ENCODE results near the gene EIF5AL1.
"Not testable (repeated sequence)": the region's sequence is repeated elsewhere in the genome, so short reads cannot be mapped to it uniquely, and the experiment has no call there.

EIF5AL1 gene

GRCh38 chr10:79487296-79488194 lies 24.8 kb upstream of the EIF5AL1 start:
- peak; percentile 73 for DNase-seq (ENCODE audit: low spot score)

GRCh38 chr10:79488336-79488735 lies 24.0 kb upstream of the EIF5AL1 start:
- no peak for DNase-seq (ENCODE audit: low spot score)

GRCh38 chr10:79488870-79489269 lies 23.5 kb upstream of the EIF5AL1 start:
- no peak for DNase-seq (ENCODE audit: low spot score)

- DNase-seq (ENCODE audit: low spot score), result no peak
Measured at GRCh38 chr10:79490400-79491142, 21.8 kb upstream of the EIF5AL1 start.

- DNase-seq (ENCODE audit: low spot score), result no peak
Measured at GRCh38 chr10:79491143-79491835, 21.0 kb upstream of the EIF5AL1 start.

GRCh38 chr10:79492256-79492655 lies 20.1 kb upstream of the EIF5AL1 start:
- DNase-seq (ENCODE audit: low spot score), result no peak

GRCh38 chr10:79492839-79493238 lies 19.5 kb upstream of the EIF5AL1 start:
- no peak for DNase-seq (ENCODE audit: low spot score)

GRCh38 chr10:79493806-79494205 lies 18.5 kb upstream of the EIF5AL1 start:
- DNase-seq (ENCODE audit: low spot score), result no peak

GRCh38 chr10:79494871-79495705 lies 17.2 kb upstream of the EIF5AL1 start:
- DNase-seq (ENCODE audit: low spot score), result no peak

- no peak for DNase-seq (ENCODE audit: low spot score)
Measured at GRCh38 chr10:79495791-79496190, 16.5 kb upstream of the EIF5AL1 start.

- DNase-seq (ENCODE audit: low spot score), result no peak
Measured at GRCh38 chr10:79496896-79497295, 15.4 kb upstream of the EIF5AL1 start.

GRCh38 chr10:79498291-79498829 lies 14.0 kb upstream of the EIF5AL1 start:
- no peak for DNase-seq (ENCODE audit: low spot score)

- peak; percentile 17 for DNase-seq (ENCODE audit: low spot score)
Measured at GRCh38 chr10:79502561-79503309, 9.6 kb upstream of the EIF5AL1 start.

- DNase-seq (ENCODE audit: low spot score), result not testable (repeated sequence)
Measured at GRCh38 chr10:79503787-79504186, 8.5 kb upstream of the EIF5AL1 start.

- DNase-seq (ENCODE audit: low spot score), result not testable (repeated sequence)
Measured at GRCh38 chr10:79504483-79504882, 7.8 kb upstream of the EIF5AL1 start.

- DNase-seq (ENCODE audit: low spot score), result not testable (repeated sequence)
Measured at GRCh38 chr10:79505328-79505727, 7.0 kb upstream of the EIF5AL1 start.

GRCh38 chr10:79505829-79506228 lies 6.5 kb upstream of the EIF5AL1 start:
- no peak for DNase-seq (ENCODE audit: low spot score)

GRCh38 chr10:79507440-79508167 lies 4.7 kb upstream of the EIF5AL1 start:
- DNase-seq (ENCODE audit: low spot score), result no peak

- not testable (repeated sequence) for DNase-seq (ENCODE audit: low spot score)
Measured at GRCh38 chr10:79508245-79508644, 4.1 kb upstream of the EIF5AL1 start.

Measured in HuH-7 (cell line).